Tibial nerve (tissue), 4 donors: ENCODE results near the gene SDCCAG8.

ENCODE experiments used
- EP300 ChIP-seq, 2 donors: sonication (generic); formaldehyde crosslinking; IDR thresholded peaks; one replicate each; pipeline ENCODE4 v1.6.1; 2017; ENCODE audit warnings: antibody characterized with exemption in 2 of 2, mild to moderate bottlenecking in 1 of 2
- POLR2A ChIP-seq, 2 donors: fragments of 450-650 bp; IDR thresholded peaks; one replicate each; pipeline ENCODE4 v1.6.1; 2017; ENCODE audit warnings: antibody characterized with exemption in 2 of 2, mild to moderate bottlenecking in 2 of 2, moderate library complexity in 2 of 2
- TF ChIP-seq, protein P1 (sequence below), 5 experiments: fragments of 200-600 bp in 3 of 5; fragments of 450-650 bp in 2 of 5; sonication (generic) in 3 of 5; IDR thresholded peaks; one replicate each; pipeline ENCODE4 v1.5.1; 2016 to 2019; ENCODE audit warnings: antibody characterized with exemption in 5 of 5, mild to moderate bottlenecking in 3 of 5, moderate library complexity in 2 of 5

DNA sequence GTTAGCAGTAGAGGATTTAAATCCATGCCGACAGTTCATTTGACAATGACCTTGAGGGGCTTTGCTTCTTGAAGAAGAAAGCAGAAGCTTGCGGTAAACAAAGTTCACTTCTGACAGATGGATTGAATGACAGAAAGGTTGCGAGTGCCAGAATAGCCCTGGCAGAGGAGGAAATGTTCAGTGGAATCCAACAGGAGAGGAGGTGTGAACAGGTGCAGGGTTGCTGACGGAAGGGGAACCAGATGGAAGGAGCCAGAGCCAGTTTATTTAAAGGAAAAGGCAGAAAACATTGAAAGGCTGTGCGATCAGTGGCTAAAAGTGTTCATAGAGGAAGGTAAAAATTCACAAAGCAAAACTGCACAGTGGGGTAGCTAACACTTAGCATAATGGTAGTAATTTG is 141.0 kb downstream of the SDCCAG8 start:
- TF ChIP-seq EP300 (IDR thresholded peaks at IDR 0.05), result no peak
- TF ChIP-seq, protein P1, sequence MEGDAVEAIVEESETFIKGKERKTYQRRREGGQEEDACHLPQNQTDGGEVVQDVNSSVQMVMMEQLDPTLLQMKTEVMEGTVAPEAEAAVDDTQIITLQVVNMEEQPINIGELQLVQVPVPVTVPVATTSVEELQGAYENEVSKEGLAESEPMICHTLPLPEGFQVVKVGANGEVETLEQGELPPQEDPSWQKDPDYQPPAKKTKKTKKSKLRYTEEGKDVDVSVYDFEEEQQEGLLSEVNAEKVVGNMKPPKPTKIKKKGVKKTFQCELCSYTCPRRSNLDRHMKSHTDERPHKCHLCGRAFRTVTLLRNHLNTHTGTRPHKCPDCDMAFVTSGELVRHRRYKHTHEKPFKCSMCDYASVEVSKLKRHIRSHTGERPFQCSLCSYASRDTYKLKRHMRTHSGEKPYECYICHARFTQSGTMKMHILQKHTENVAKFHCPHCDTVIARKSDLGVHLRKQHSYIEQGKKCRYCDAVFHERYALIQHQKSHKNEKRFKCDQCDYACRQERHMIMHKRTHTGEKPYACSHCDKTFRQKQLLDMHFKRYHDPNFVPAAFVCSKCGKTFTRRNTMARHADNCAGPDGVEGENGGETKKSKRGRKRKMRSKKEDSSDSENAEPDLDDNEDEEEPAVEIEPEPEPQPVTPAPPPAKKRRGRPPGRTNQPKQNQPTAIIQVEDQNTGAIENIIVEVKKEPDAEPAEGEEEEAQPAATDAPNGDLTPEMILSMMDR (IDR thresholded peaks at IDR 0.05), result no peak
- TF ChIP-seq POLR2A (IDR thresholded peaks at IDR 0.05), result no peak
